GM10266 (cell line): ENCODE results near the gene ALK.

Experiments
- DNase-seq: peaks from one replicate; pipeline ENCODE4 v3.0.0; 2012; ENCODE audit errors: extremely low spot score
- CTCF ChIP-seq: IDR thresholded peaks from 2 replicates; pipeline ENCODE4 v1.5.1; 2012; ENCODE audit warnings: mild to moderate bottlenecking, low read depth; ENCODE audit not compliant: control insufficient read depth, insufficient read depth; ENCODE audit errors: missing control alignments

Gene ALK

GRCh38 chr2:29502460-29502911 lies 418.9 kb downstream of the ALK start:
- no peak for TF ChIP-seq CTCF
- no peak for DNase-seq

GRCh38 chr2:29497375-29497774 lies 424.0 kb downstream of the ALK start:
- no peak for TF ChIP-seq CTCF
- no peak for DNase-seq

GRCh38 chr2:29496198-29496597 lies 425.2 kb downstream of the ALK start:
- TF ChIP-seq CTCF = no peak
- DNase-seq = no peak

- DNase-seq = no peak
- no peak for TF ChIP-seq CTCF
These were observed 425.8 kb downstream of the ALK start for GRCh38 chr2:29495536-29496060.

GRCh38 chr2:29495068-29495467 lies 426.3 kb downstream of the ALK start:
- no peak for DNase-seq
- no peak for TF ChIP-seq CTCF

GRCh38 chr2:29492701-29493100 lies 428.7 kb downstream of the ALK start:
- no peak for DNase-seq
- TF ChIP-seq CTCF = no peak

GRCh38 chr2:29490045-29490444 lies 431.3 kb downstream of the ALK start:
- DNase-seq = no peak
- no peak for TF ChIP-seq CTCF
